Left cardiac atrium (tissue), 4 donors: ENCODE measurements around the gene RPUSD3. TPM values are rescaled to one million over a fixed set of nuclear protein-coding genes. Genes with fewer than 3 reads are reported as not detected.
"Not testable (repeated sequence)": the region's sequence is repeated elsewhere in the genome, so short reads cannot be mapped to it uniquely, and the experiment has no call there.

Experiments used
- ATAC-seq, 2 donors: fragments of 200-7000 bp; cut with Tn5 transposase; one replicate each; pipeline ENCODE4 v1.9.1; 2020; ENCODE audit warnings: mild to moderate bottlenecking in 2 of 2, moderate library complexity in 2 of 2
- DNase-seq: peaks from one replicate; pipeline ENCODE4 v3.0.0-alpha.2; 2020
- intact Hi-C, 2 donors: fragments of 100-400 bp; cut with DNase I; formaldehyde crosslinking; loops; one replicate each; pipeline versions ENCODE4 v1.14.1 to v1.15.1; 2022 to 2023
- total RNA-seq, 2 donors: library from RNA; stranded (reverse); fragmentation: NEBNext Ultra II Directional; extraction: Animal tissue kit (Norgen Biotek cat#: 25700); gene quantifications; one replicate each; pipeline ENCODE4 v1.2.1, GENCODE V29; 2021
- donor health status: DM: no; HTN: yes; CAD: no.
- donor health status: DM: no; HTN: yes; CAD: no; lungs with severe emphysema.
- donor health status: DM: yes; HTN: yes; CAD: no.
- donor health status: Dilated cardiomyopathy.

The RPUSD3 gene
- total RNA-seq, 2 donors from 2014 or later: 26.2 to 36.3 TPM

DNA sequence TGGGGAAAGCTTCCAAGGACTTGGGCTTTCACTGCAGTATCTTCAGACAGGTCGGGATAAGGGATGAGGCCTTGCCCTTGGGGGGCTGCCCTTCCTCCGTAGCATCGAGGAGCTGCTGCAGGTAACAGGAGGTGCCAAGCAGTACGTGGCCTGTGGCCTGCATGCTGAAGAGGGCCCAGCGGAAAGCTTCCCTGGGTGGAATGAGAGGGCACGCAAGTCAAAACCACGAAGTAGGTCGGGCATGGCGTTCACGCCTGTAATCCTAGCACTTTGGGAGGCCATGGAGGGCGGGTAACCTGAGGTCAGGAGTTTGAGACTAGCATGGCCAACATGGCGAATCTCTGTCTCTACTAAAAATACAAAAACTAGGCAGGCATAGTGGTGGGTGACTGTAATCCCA lies 23.3 kb upstream of the RPUSD3 start:
- no peak for ATAC-seq
- DNase-seq: no peak
- intact Hi-C loops: no loop called here

DNA sequence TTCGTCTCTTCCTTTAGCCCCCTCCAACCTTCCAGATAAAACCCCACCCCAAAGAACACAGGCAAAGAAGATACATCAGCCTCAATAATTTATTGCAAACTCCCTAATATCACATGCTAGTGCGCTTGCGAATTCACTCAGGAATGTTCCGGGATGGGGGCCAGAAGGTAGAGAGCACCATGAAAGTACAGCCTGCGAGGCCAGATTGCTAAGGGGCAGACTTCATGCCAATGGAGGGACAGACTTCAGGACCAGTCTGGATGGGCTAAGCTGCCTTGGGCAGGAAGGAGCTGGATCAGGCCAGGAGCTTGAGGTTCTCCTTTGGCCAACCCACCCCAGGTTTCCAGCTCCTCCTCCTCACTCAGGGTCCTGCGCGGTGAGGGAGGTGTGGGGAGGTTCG lies 22.8 kb upstream of the RPUSD3 start:
- DNase-seq (no peak), ATAC-seq (no peak)

DNA sequence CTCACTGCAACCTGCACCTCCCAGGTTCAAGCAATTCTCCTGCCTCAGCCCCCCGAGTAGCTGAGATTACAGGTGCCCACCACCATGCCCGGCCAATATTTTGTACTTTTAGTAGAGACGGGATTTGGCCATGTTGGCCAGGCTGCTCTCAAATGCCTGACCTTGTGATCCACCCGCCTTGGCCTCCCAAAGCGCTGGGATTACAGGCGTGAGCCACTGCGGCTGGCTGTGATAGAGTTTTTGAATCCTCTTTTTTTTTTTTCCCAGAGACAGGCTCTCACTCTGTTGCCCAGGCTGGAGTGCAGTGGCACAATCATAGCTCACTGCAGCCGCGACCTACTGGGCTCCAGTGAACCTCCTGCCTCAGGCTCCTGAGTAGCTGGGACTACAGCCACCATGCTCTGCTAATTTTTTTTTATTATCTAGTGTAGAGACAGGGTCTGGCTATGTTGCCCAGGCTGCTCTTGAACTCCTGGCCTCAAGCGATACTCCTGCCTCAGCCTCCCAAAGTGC lies 21.4 kb upstream of the RPUSD3 start:
- DNase-seq, intact Hi-C loops: not testable (repeated sequence)

More for the DNA sequence above, 22.8 kb upstream of the RPUSD3 start:
- intact Hi-C loops: no loop called here

DNA sequence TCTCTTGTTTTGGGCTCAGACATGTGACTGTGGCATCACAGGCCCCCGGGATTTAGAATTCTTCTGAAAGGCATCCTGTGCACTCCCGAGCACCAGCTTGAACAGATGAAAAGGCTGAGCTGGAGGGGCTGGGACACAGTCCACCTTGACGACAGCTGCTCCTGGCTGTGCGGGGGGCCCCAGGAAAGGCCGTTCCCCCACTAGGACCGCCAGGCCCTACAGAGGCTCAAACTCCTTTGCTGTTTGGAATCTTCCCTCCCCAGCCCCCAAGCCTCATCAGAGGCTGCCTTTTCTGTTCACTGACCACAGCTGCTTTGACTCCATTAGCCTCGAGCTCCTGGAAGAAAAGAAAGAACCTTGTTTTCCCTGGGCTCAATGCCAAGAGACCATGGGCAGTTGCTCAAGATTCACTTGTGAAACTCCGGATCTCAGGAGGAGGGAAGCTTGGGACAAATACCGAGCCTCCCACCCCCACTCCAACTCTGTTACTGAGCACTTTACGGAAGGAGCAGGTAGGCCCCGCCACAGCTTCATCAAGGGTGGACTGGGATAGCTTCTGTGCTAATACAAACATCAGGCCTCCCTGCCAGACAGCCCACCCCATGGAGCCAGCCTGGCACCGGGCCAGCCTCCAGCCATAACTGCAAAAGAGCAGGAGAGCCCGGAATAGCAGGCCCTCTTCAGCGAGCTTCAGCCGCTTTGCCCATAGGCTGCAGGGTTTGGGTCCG lies 20.6 kb upstream of the RPUSD3 start:
- intact Hi-C loops: no loop called here
- ATAC-seq (peak; percentile 34 to 51), DNase-seq (peak; percentile 57)

More for the DNA sequence above, 21.4 kb upstream of the RPUSD3 start:
- ATAC-seq: not testable (repeated sequence)

DNA sequence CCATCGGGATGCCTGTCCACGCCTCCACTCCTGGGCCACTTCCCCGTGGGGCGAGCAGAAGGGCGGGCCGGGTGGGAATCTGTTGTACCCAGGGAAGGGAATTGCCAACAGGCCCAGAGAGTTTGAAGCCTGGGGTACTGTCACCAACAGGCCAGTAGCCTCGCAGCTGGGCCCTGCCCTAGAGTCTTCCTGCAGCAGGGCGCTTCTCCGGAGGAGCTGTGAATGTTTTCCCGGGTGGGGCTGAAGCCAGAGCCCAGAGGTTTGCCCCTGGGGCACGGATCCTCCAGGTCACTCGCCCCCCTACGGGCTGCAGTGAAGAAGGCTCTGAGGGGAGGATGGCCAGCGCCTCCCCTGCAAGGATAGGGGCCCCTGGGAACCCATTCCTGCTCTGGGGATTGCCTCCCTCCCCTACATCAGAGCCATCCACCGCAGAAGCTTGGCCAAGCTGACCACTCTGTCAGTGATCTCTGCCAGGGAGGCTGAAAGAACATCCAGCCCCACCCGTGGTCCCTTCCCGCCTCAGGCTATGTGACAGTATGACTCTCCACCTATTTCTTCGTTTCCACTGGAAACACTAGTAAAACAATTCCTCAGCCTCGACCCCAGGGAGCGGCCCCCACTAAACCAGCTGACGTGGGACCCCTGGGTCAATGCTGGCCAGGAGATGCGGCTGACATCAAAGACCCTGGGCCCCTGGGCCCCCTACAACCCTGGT lies 19.4 kb upstream of the RPUSD3 start:
- ATAC-seq (peak; percentile 3 to 10), DNase-seq (no peak)
- intact Hi-C loops: no loop called here

DNA sequence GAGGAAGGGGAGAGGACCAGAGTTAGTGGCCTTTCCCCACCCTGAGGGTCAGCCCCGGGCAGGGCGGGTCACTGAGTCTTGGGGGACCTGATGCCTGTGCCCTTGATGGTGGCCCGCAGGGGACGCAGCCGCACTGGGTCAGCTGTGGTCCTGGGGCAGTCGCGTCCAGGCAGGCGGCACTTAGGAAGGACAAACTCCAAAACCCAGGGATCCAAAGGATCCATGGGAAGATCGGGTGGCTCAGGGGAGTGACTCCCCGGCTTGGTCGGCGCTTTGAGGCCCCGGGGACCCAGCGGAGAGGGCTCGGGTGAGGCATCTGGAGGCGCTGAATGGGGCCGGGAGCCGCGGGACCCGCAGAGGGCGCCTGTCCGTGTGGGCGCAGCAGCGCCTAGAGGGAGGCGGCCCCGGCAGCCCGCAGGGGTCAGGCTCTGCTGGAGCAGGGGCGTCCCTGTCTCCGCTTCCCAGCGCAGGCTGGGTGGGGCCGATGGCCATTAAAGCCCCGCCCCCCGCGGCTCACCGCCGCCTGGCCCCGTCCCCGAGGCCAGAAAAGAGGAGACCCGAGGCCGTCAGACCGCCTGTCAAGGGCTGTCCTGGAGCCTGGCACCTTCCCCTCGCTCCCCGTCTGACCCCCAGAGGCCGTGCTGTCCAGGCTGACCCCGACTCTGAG lies 18.7 kb upstream of the RPUSD3 start:
- intact Hi-C loops: no loop called here

DNA sequence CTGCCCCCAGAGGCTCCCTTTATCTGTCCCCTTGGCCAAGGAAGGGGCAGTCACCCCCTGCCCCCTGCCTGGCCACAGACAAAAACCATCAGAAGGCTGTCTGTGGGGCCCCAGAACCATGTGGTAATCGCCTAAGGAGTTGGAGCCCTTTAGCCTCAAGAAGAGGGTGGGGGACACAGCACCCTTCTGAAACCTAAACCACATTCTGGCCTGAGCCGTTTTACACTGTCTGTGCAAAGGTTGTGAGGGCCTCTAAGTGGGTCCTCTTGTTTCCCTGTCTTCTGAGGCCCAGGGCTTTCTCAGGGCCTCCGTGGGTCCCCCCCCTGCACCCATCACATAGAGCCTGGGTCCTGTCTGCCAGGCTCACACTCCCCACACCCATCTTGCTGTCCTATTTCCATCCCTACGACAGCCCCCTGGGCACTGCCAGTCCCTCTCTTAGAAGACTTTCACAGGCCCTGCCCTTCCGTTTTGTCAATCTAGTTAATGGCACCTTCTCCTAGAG lies 17.9 kb upstream of the RPUSD3 start:
- ATAC-seq (no peak), DNase-seq (no peak)
- intact Hi-C loops: no loop called here

More for the DNA sequence above, 18.7 kb upstream of the RPUSD3 start:
- DNase-seq (peak; percentile 77), ATAC-seq (peak; percentile 74 to 91)

DNA sequence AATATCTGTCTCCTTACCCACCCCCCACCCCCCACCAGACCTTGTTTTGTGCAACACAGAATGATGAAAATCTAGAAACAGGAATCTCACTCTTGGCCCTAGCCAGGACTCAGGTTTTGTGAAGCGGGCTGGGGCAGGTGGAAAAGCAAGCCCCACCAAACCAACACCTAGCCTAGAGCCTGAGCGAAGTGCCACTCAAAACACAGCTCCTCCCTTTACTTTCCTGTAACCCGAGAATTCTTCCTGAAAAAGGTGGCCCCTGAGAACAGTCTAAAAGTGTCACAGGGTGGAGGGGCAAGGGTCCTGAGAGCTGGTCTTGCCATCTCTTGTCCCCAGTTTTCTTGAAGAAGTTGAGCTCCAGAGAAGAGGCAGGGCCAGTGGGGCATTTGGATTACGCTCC lies 17.4 kb upstream of the RPUSD3 start:
- intact Hi-C loops: no loop called here
- ATAC-seq (no peak), DNase-seq (no peak)

DNA sequence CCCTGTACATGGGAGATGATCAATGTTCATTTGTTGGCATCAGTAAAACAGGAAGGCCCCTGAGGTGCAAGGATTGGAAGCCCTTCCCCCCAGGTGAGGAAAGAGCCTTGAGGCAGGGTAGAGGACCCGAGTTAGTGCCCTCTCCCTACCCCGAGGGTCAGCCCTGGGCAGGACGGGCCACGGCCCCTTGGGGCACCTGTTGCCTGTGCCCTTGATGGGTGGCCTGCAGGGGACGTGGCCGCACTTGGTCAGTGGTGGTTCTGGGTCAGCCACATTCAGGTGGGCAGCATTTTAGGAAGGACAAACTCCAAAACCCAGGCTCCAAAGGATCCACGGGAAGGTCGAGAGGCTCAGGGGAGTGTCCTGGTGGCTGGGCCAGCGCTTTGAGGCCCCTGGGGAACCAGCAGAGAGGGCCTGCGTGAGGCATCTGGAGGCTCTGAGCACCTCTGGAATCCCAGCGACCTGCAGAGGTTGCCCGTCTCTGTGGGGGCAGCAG lies 15.8 kb upstream of the RPUSD3 start:
- intact Hi-C loops: no loop called here
- no peak for DNase-seq

DNA sequence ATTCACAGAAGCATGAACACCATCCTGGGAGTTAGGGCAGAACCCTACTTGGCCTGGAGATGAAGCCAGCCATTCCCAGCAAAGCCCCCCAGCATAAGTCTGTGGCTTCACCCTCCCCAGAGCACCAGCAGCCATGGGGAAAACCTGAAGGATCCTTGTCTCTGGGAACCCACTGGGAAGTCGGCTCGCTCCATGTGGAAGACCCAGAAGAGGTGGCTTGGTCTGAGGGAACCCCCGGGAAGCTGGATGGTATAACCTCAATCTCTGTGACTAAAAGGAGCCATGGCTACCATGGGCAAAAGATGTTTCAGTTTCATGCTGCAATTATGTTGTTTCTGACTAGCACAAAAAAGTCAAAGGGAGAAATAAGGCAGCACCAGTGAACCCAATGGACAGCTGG lies 11.8 kb upstream of the RPUSD3 start:
- DNase-seq: no peak
- no peak for ATAC-seq
- intact Hi-C loops: no loop called here

More for the DNA sequence above, 15.8 kb upstream of the RPUSD3 start:
- ATAC-seq: no peak

DNA sequence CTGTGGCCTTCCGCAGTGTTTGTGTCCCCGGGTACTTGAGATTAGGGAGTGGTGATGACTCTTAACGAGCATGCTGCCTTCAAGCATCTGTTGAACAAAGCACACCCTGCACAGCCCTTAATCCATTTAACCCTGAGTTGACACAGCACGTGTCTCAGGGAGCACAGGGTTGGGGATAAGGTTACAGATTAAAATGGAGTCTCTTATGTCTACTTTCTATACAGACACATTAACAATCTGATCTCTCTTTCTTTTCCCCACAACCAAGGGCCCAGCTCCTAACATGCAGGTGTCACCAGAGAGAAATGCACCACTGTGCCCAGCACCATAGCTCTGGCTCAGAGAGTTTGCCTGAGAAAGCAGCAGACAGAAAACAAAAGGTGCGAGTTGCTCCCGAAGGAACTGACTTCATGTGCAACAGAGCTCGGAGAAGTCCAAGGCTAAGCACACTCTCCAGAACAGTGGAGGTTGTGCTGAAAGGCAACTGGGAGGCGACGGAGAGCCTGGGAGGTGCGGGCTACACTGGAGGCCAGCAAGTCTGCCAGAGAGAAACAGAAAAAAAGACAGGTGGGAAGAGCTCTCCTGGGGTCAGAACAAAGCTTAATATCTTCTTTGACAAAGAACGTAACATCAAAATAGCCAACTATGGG lies 10.6 kb upstream of the RPUSD3 start:
- intact Hi-C loops, ATAC-seq, DNase-seq: not testable (repeated sequence)

DNA sequence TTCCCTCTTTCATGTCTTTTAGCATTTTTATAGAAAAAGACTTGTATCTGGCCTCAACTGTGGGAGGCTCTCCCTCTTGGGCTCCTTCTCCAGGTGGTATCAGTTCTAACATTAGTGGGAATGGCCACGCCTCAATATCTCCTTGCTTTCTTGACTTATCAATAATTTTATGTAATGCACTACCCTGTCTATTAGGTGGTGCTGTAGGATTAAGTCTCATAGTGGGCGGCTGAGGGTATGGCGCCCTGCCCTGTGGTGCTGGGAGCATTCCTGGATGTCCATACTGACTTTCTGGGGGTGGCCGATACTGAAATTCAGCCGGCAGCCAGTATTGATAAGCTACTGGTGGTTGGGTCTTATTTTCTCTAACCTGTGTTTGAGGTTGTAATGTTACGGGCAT lies 8.7 kb upstream of the RPUSD3 start:
- DNase-seq (no peak), ATAC-seq (no peak)
- intact Hi-C loops: no loop called here

DNA sequence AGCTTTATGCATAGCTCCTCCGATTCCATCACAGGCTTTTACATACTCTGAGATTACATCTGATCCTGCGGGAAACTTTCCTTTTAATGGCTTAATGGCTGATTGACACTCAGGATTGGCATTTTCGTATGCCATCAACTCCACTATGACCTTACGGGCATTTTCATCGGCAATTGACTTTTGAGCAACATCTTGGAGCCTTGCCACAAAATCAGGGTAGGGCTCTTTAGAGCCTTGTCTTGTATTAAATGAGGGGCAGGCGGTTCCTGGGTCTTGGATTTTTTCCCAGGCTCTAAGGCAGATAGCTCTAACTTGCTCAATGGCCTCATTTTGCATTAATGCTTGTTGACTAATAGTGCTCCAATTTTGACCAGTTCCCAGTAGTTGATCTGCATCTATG lies 8.1 kb upstream of the RPUSD3 start:
- ATAC-seq, intact Hi-C loops, DNase-seq: not testable (repeated sequence)

DNA sequence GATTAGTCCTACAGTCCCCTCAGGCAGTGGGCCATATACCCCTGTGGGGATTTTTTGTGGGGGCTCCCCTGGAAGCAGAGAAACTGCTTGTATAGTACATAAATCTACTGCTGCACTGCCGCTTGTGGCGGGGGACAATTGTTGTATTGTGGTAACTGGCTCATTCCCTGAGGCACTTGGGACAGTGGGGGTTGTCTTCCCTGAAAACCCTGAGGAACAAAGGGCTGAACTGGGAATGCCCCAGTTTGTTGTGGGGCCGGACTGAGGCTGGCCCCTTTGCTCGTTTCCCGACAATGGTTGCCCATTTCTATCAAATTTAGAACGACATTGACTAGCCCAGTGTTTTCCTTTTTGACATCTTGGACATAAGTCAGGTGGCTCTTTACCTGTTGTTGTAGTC lies 7.6 kb upstream of the RPUSD3 start:
- intact Hi-C loops, DNase-seq, ATAC-seq: not testable (repeated sequence)

DNA sequence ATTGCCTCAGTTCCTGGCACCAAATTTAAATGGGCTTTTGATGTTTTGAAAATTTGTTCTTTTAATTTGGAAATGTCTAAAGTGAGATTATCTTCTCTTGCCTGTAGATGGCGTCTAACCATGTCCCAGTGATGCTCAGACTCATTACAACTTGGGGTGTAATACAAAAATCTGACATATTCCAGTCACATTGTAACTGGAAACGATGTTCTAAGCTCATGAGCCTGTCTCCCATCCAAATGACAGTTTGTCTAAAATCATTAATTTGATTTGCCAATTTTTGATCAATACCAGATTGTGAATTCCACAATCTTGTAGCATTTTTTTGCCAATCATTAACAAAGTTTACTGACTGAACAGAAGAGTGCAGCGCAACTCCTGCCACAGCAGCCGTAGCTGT lies 5.1 kb upstream of the RPUSD3 start:
- intact Hi-C loops, DNase-seq, ATAC-seq: not testable (repeated sequence)

DNA sequence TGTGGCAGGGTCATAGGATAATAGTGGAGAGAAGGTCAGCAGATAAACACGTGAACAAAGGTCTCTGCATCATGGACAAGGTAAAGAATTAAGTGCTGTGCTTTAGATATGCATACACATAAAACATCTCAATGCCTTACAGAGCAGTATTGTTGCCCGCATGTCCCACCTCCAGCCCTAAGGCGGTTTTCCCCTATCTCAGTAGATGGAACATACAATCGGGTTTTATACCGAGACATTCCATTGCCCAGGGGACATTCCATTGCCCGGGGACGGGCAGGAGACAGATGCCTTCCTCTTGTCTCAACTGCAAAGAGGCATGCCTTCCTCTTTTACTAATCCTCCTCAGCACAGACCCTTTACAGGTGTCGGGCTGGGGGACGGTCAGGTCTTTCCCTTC lies 4.1 kb upstream of the RPUSD3 start:
- ATAC-seq, DNase-seq, intact Hi-C loops: not testable (repeated sequence)

DNA sequence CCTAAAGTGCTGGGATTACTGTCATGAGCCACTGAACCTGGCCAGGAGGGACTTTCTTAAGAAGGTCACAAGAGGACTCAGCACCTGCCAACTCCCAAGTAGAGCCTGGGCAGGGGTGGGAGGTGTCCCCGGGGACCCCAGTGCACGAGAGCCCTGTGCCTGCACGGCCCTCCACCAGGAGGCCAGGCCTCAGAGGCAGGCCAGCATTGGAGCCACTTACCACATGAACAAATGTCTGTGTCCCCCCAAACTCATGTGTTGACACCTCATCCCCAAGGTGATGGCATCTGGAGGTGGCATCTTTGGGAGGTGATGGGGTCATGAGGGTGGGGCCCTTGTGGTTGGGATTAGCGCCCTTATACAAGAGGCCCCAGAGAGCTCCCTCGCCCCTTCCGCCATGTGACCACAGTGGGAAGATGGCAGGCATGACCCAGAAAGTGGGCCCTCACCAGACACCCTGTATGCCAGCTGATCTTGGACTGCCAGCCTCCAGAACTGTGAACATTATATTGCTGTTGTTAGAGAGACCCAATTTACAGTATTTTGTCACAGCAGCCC lies 3.2 kb upstream of the RPUSD3 start:
- DNase-seq: no peak
- no peak for ATAC-seq
- intact Hi-C loops: no loop called here

DNA sequence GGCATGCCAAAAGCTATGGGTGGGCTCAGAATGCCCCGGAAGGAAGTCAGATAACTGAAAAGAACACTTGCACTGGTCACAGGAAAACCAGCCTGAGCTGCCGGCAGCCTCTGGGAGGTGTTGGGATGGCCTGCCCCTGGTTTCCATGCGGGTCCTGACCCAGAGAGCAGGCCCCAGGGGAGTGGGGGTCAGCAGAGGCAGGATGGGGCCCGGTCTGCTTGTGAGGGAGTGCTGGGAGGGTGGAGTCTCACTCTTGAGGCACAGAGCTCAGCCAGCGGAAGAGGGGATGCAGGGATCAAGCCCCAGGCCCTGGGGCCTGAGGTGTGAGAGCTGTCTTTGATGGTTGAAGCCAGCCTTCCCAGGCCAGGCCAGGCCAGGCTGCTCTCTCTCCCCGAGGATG lies 2.4 kb upstream of the RPUSD3 start:
- peak; percentile 51 for DNase-seq
- intact Hi-C loops: no loop called here
- ATAC-seq: no peak

DNA sequence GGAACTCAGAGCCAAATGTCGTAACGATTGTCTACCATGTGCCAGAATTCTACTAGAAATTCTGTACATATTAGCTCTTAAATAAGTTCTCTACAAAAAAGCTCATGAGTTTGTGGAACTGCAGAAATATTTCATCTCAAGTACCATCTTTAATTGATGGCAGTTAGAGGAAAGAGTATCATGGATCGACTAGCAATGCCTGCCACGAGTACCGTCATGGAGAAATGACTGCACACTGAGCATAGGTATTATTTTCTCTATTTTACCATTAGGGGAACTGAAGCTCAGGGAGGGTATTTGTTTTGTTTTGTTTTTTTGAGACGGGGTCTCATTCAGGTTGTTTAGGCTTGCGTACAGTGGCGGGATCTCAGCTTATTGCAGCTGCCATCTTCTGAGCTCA lies 2.8 kb downstream of the RPUSD3 start:
- intact Hi-C loops: no loop called here
- ATAC-seq (no peak), DNase-seq (no peak)
